Nephron progenitor cell (in vitro differentiated cells): ENCODE measurements around the gene DNAI2.

ENCODE experiments used
- DNase-seq: peaks from one replicate; pipeline ENCODE4 v3.0.0; 2021
- H3K27ac Mint-ChIP-seq: 2 replicates; pipeline ENCODE4 v1.8.0; 2021; ENCODE audit warnings: mild to moderate bottlenecking, moderate library complexity, mixed read lengths
- H3K27me3 Mint-ChIP-seq: 2 replicates; pipeline ENCODE4 v1.8.0; 2021; ENCODE audit warnings: mild to moderate bottlenecking, low read depth, mixed read lengths; ENCODE audit not compliant: poor library complexity
- H3K36me3 Mint-ChIP-seq: 2 replicates; pipeline ENCODE4 v1.8.0; 2021; ENCODE audit warnings: low read depth, mixed read lengths
- H3K4me1 Mint-ChIP-seq: 2 replicates; pipeline ENCODE4 v1.8.0; 2021; ENCODE audit warnings: mixed read lengths
- H3K4me3 Mint-ChIP-seq: 2 replicates; pipeline ENCODE4 v1.8.0; 2021; ENCODE audit warnings: mild to moderate bottlenecking, moderate library complexity, mixed read lengths
- H3K9me3 Mint-ChIP-seq: 2 replicates; pipeline ENCODE4 v1.8.0; 2021; ENCODE audit warnings: mild to moderate bottlenecking, moderate library complexity, mixed read lengths
- CTCF ChIP-seq: fragments of 200-600 bp; sonication (generic); IDR thresholded peaks from 2 replicates; pipeline ENCODE4 v1.5.0; 2021; ENCODE audit warnings: antibody characterized with exemption

The DNAI2 gene

DNA sequence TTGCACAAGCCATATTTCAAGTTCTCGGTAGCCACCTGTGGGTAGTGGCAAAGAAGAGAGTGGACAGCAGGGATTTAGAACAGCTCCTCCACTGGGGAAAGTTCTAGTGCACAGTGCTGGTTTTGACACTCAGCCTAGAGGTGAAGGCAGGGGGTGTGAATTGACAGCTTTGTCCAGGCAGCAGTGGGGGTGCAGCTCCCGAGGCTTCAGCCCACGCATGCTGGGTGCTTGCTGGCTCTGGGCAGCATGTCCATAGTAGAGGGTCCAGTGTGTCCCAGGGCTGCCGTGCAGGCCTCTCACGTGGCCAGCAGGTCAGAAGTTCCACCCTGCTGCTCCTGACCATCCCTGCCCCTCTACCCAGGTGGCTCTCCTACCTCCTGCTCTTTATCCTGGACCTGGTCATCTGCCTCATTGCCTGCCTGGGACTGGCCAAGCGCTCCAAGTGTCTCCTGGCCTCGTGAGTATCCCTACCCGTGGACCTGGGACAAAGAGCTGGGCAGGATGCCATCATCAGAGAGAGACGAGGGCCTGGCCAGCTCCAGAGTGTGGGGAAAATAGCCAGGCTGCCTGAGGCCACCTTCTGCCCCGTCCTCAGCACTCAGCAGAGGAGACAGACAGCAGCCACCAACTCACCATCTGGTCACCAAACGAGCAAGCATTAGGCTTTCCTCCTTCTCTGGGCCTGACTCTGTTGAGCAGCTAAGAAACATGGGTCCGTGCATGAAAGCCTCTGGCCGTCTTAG, 30.9 kb upstream of the DNAI2 start:
- Mint-ChIP-seq H3K4me3 (no peak overlapping the region), H3K27me3 (peaks cover 22% of the 10 kb centered on the region), H3K9me3 (peaks cover 13% of the 10 kb centered on the region), H3K4me1 (peaks cover 40% of the 10 kb centered on the region), H3K36me3 (peaks cover 4% of the 10 kb centered on the region), H3K27ac (no peak overlapping the region)
- no peak for DNase-seq
- no peak for TF ChIP-seq CTCF

- TF ChIP-seq CTCF: no peak
- H3K27ac Mint-ChIP-seq: no peak overlapping the region
- peaks cover 22% of the 10 kb centered on the region for H3K27me3 Mint-ChIP-seq
- H3K9me3 Mint-ChIP-seq: peaks cover 13% of the 10 kb centered on the region
- DNase-seq: no peak
- H3K36me3 Mint-ChIP-seq: peaks cover 4% of the 10 kb centered on the region
- H3K4me1 Mint-ChIP-seq: peaks cover 40% of the 10 kb centered on the region
- H3K4me3 Mint-ChIP-seq: no peak overlapping the region
Measured at GRCh38 chr17:74244128-74244527, 29.9 kb upstream of the DNAI2 start.

GRCh38 chr17:74244548-74244947, 29.5 kb upstream of the DNAI2 start:
- H3K27me3 Mint-ChIP-seq: peaks cover 21% of the 10 kb centered on the region
- H3K9me3 Mint-ChIP-seq: peaks cover 13% of the 10 kb centered on the region
- no peak overlapping the region for H3K27ac Mint-ChIP-seq
- H3K36me3 Mint-ChIP-seq: peaks cover 4% of the 10 kb centered on the region
- no peak overlapping the region for H3K4me3 Mint-ChIP-seq
- peaks cover 40% of the 10 kb centered on the region for H3K4me1 Mint-ChIP-seq
- DNase-seq: no peak
- TF ChIP-seq CTCF: no peak

- no peak for TF ChIP-seq CTCF
- Mint-ChIP-seq H3K27ac (no peak overlapping the region), H3K27me3 (peaks cover 18% of the 10 kb centered on the region), H3K36me3 (peaks cover 4% of the 10 kb centered on the region), H3K4me1 (peaks cover 40% of the 10 kb centered on the region), H3K4me3 (peak overlapping the region; percentile 59), H3K9me3 (peaks cover 13% of the 10 kb centered on the region)
- peak; percentile 66 for DNase-seq
Measured at GRCh38 chr17:74245145-74245831, 28.7 kb upstream of the DNAI2 start.

DNA sequence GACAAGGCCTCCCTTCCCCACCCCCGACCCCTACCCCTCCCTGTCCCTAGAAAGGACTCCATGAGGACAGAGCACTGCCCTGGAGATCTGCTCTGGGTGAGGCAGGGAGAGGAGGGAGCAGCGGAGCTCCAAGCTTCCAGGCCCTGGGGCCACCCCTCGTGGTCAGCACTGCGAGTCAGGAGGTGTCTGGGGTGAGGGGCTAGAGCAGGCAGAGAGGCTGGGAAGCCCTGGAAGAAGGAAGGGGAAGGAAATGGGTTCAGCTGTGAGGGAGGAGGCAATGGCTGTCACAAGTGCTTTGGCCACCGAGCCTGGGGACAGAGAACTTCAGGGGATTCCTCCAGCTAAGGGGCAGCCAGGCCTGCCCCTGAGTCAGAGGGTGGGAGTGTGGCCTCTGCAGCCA, 28.2 kb upstream of the DNAI2 start:
- TF ChIP-seq CTCF: no peak
- H3K4me1 Mint-ChIP-seq: peaks cover 37% of the 10 kb centered on the region
- DNase-seq: no peak
- H3K36me3 Mint-ChIP-seq: peaks cover 4% of the 10 kb centered on the region
- no peak overlapping the region for H3K27ac Mint-ChIP-seq
- peaks cover 13% of the 10 kb centered on the region for H3K9me3 Mint-ChIP-seq
- H3K27me3 Mint-ChIP-seq: peaks cover 18% of the 10 kb centered on the region
- no peak overlapping the region for H3K4me3 Mint-ChIP-seq
